SH-SY5Y (cell line): ENCODE results near the gene C17orf75.

Experiments used
- GATA2 ChIP-seq: IDR thresholded peaks from 2 replicates; pipeline ENCODE4 v1.6.1; 2011; ENCODE audit warnings: mild to moderate bottlenecking, low read depth, low read length
- GATA3 ChIP-seq: IDR thresholded peaks from 2 replicates; pipeline ENCODE4 v1.6.1; 2011; ENCODE audit warnings: low read depth, mild to moderate bottlenecking, low read length, moderate library complexity

DNA sequence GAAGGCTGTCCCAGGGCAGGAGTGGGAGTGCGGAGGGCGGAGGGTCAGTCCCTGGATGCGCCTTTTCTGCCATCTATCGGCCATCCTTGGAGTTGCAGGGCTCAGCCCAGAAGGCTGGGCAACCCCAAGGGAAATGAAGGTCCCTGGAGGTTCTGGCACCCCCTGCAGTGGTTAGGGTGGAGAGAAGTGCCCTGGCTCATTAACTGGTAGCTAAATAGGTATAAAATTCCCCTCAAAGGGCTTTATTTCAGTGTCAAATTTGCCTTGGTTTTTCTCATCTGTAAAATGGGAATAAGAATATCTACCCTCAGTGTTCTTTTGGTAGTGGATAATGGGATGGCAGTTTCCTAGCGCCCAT is 22.4 kb downstream of the C17orf75 start:
- TF ChIP-seq GATA2 (no peak), GATA3 (no peak)
